DMS153 (cell line): ENCODE results near the gene IRX1.

Source experiments
- DNase-seq: peaks from one replicate; lab custom pipeline; 2025; lab: John Stamatoyannopoulos, UW

The IRX1 gene

GRCh38 chr5:3600106-3601060, 4.8 kb downstream of the IRX1 start:
- no peak for DNase-seq

GRCh38 chr5:3601061-3601710, 5.6 kb downstream of the IRX1 start:
- DNase-seq: no peak

GRCh38 chr5:3601911-3602782, 6.5 kb downstream of the IRX1 start:
- no peak for DNase-seq

- no peak for DNase-seq
Measured at GRCh38 chr5:3602785-3603502, 7.3 kb downstream of the IRX1 start.

- DNase-seq: no peak
Measured at GRCh38 chr5:3604501-3604900, 8.9 kb downstream of the IRX1 start.

GRCh38 chr5:3605298-3606010, 9.8 kb downstream of the IRX1 start:
- no peak for DNase-seq

- DNase-seq: no peak
Measured at GRCh38 chr5:3606121-3606831, 10.6 kb downstream of the IRX1 start.

- DNase-seq: no peak
Measured at GRCh38 chr5:3607541-3608181, 12.0 kb downstream of the IRX1 start.

GRCh38 chr5:3609120-3609681, 13.6 kb downstream of the IRX1 start:
- DNase-seq: no peak

GRCh38 chr5:3612591-3613042, 17.0 kb downstream of the IRX1 start:
- no peak for DNase-seq

GRCh38 chr5:3613726-3614125, 18.1 kb downstream of the IRX1 start:
- no peak for DNase-seq

GRCh38 chr5:3615217-3615616, 19.6 kb downstream of the IRX1 start:
- DNase-seq: no peak

GRCh38 chr5:3615829-3616228, 20.2 kb downstream of the IRX1 start:
- DNase-seq: no peak

- no peak for DNase-seq
Measured at GRCh38 chr5:3619579-3619978, 23.9 kb downstream of the IRX1 start.

- no peak for DNase-seq
Measured at GRCh38 chr5:3622961-3623360, 27.3 kb downstream of the IRX1 start.

GRCh38 chr5:3625626-3626025, 30.0 kb downstream of the IRX1 start:
- DNase-seq: no peak

- DNase-seq: no peak
Measured at GRCh38 chr5:3634061-3634460, 38.4 kb downstream of the IRX1 start.

GRCh38 chr5:3639175-3639574, 43.5 kb downstream of the IRX1 start:
- no peak for DNase-seq

GRCh38 chr5:3642231-3642630, 46.6 kb downstream of the IRX1 start:
- DNase-seq: no peak
